B cell (primary cell): Measurements from ENCODE around the gene IDH2. TPM values are rescaled to one million over a fixed set of nuclear protein-coding genes. Genes with fewer than 3 reads are reported as not detected.

Experiments used
- ATAC-seq: fragments of 200-7000 bp; cut with Tn5 transposase; one replicate; pipeline ENCODE4 v1.10.0; 2021; ENCODE audit warnings: low read depth, mild to moderate bottlenecking, moderate number of reproducible peaks, moderate library complexity
- CTCF ChIA-PET: fragments of 350-600 bp; sonication (Branson Sonifier 250); formaldehyde crosslinking; loops from one replicate; lab custom pipeline; 2021; ENCODE audit warnings: antibody characterized with exemption, inconsistent platforms; lab: Charles Lee
- POLR2A ChIA-PET: fragments of 350-600 bp; sonication (Branson Sonifier 250); formaldehyde crosslinking; loops from one replicate; lab custom pipeline; 2021; ENCODE audit warnings: antibody characterized with exemption; lab: Charles Lee
- DNase-seq: peaks from one replicate; pipeline ENCODE4 v3.0.0; 2013
- H2AFZ ChIP-seq: 2 replicates; pipeline ENCODE4 v1.6.1; 2012; ENCODE audit warnings: mild to moderate bottlenecking, low read depth, low read length; ENCODE audit not compliant: insufficient read depth, poor library complexity, severe bottlenecking
- H3K27ac ChIP-seq, 2 donors: 1 replicate in 1 of 2; 2 replicates in 1 of 2; pipeline ENCODE4 v1.5.1; 2012 to 2013; ENCODE audit warnings: low read length in 2 of 2, mild to moderate bottlenecking in 2 of 2, moderate library complexity in 1 of 2
- H3K27me3 ChIP-seq, 4 experiments: fragments of 200-600 bp in 1 of 4; sonication (generic) in 1 of 4; replicated peaks in 1 of 4; 1 replicate in 2 of 4; 2 replicates in 2 of 4; pipeline versions ENCODE4 v1.6.1 to v1.7.0; 2013 to 2016; ENCODE audit warnings: low read length in 3 of 4, mild to moderate bottlenecking in 2 of 4, mixed read lengths in 1 of 4, moderate library complexity in 1 of 4; ENCODE audit not compliant: insufficient read depth in 4 of 4, control insufficient read depth in 3 of 4; ENCODE audit errors: control extremely low read depth in 1 of 4
- H3K36me3 ChIP-seq, 2 experiments: replicated peaks in 1 of 2; 1 replicate in 1 of 2; 2 replicates in 1 of 2; pipeline versions ENCODE4 v1.6.1 to v1.7.1; 2013; ENCODE audit warnings: low read length in 1 of 2; ENCODE audit not compliant: insufficient read depth in 2 of 2, control insufficient read depth in 1 of 2; ENCODE audit errors: control extremely low read depth in 1 of 2, extremely low read depth in 1 of 2
- H3K4me1 ChIP-seq, 2 donors: fragments of 200-600 bp in 1 of 2; sonication (generic) in 1 of 2; 1 replicate in 1 of 2; 2 replicates in 1 of 2; pipeline versions ENCODE4 v1.5.1 to v1.6.1; 2013 to 2017; ENCODE audit warnings: low read length in 2 of 2; ENCODE audit not compliant: control insufficient read depth in 2 of 2, insufficient read depth in 2 of 2
- H3K4me2 ChIP-seq: replicated peaks from 2 replicates; pipeline ENCODE3; 2012; ENCODE audit warnings: mild to moderate bottlenecking, low read depth, low read length; ENCODE audit not compliant: poor library complexity, severe bottlenecking
- H3K4me3 ChIP-seq, 5 experiments: fragments of 200-600 bp in 1 of 5; sonication (generic) in 1 of 5; 1 replicate in 3 of 5; 2 replicates in 2 of 5; pipeline versions ENCODE4 v1.5.1 to v1.7.0; 2011 to 2016; ENCODE audit warnings: low read length in 4 of 5, mild to moderate bottlenecking in 4 of 5, low read depth in 2 of 5, control low read depth in 1 of 5, moderate library complexity in 1 of 5; ENCODE audit not compliant: insufficient read depth in 1 of 5; ENCODE audit errors: control extremely low read depth in 1 of 5, extremely low read depth in 1 of 5
- H3K79me2 ChIP-seq: fragments of 200-600 bp; sonication (generic); one replicate; pipeline ENCODE4 v1.6.0; 2016; ENCODE audit warnings: low read length; ENCODE audit not compliant: control insufficient read depth, insufficient read depth
- H3K9ac ChIP-seq: fragments of 200-600 bp; sonication (generic); 2 replicates; pipeline ENCODE4 v1.6.1; 2017; ENCODE audit warnings: mild to moderate bottlenecking, low read length, moderate library complexity
- H3K9me3 ChIP-seq, 3 donors: one replicate each; pipeline versions ENCODE4 v1.6.1 to v1.7.1; 2013; ENCODE audit warnings: low read length in 2 of 3; ENCODE audit not compliant: control insufficient read depth in 2 of 3, insufficient read depth in 1 of 3; ENCODE audit errors: control extremely low read depth in 1 of 3
- H4K20me1 ChIP-seq: 2 replicates; pipeline ENCODE4 v1.6.0; 2012; ENCODE audit warnings: mild to moderate bottlenecking, low read length; ENCODE audit not compliant: insufficient read depth, control insufficient read depth, poor library complexity, severe bottlenecking
- H3K27ac Mint-ChIP-seq: one replicate; pipeline ENCODE4 v1.8.0; 2021; ENCODE audit warnings: mixed read lengths
- H3K27me3 Mint-ChIP-seq: one replicate; pipeline ENCODE4 v1.8.0; 2021; ENCODE audit warnings: mixed read lengths
- H3K4me1 Mint-ChIP-seq: one replicate; pipeline ENCODE4 v1.8.0; 2021; ENCODE audit warnings: mixed read lengths
- H3K4me3 Mint-ChIP-seq: one replicate; pipeline ENCODE4 v1.8.0; 2021; ENCODE audit warnings: mixed read lengths
- H3K9me3 Mint-ChIP-seq: one replicate; pipeline ENCODE4 v1.8.0; 2022; ENCODE audit warnings: mixed read lengths; ENCODE audit not compliant: insufficient read depth
- EZH2 ChIP-seq: IDR thresholded peaks from 2 replicates; pipeline ENCODE4 v1.6.1; 2012; ENCODE audit warnings: borderline replicate concordance, low read depth, mild to moderate bottlenecking, moderate library complexity, low read length; ENCODE audit not compliant: insufficient read depth, poor library complexity, severe bottlenecking
- WGBS: methylation state at CpG from one replicate; pipeline ENCODE4 v1.1.5; 2013; ENCODE audit warnings: missing lambda C conversion rate; ENCODE audit not compliant: insufficient coverage; 5-methylcytosine and 5-hydroxymethylcytosine counted together
- intact Hi-C: fragments of 100-400 bp; cut with micrococcal nuclease; formaldehyde crosslinking; loops from one replicate; pipeline ENCODE4 v1.10.0; 2022
- polyA plus RNA-seq: library from polyadenylated mRNA; depleted of rRNA; stranded (reverse); fragments of >200 nt; gene quantifications from 2 replicates; pipeline ENCODE4 v1.2.3, GENCODE V29; 2012
- total RNA-seq, 2 donors: library from RNA; stranded (reverse); fragments of 120-200 nt in 1 of 2; gene quantifications; 1 replicate in 1 of 2; 2 replicates in 1 of 2; pipeline versions ENCODE4 v1.2.3 to v1.2.4, GENCODE V29; 2013 to 2022
- TF ChIP-seq, protein P1 (sequence below): fragments of 200-600 bp; IDR thresholded peaks from one replicate; pipeline ENCODE4 v1.8.0; 2022; ENCODE audit warnings: antibody characterized with exemption, mild to moderate bottlenecking

Gene IDH2
- total and polyA plus RNA-seq, 2 donors (not counting 1 experiment from before 2014, with no cell fraction given), result 30.7 to 35.8 TPM

GRCh38 chr15:90119367-90119766, 17.1 kb upstream of the IDH2 start:
- Histone ChIP-seq H3K79me2 (no peaks in the 10 kb centered on the region), H3K27me3 (no peaks in the 10 kb centered on the region), H3K4me3 (no peak overlapping the region), H3K9me3 (peaks cover 0 to 9% (median 6%) of the 10 kb centered on the region in 3 donors), H3K27ac (no peak overlapping the region), H3K4me1 (no peaks in the 10 kb centered on the region), H3K4me2 (no peak overlapping the region), H3K36me3 (no peaks in the 10 kb centered on the region), H3K9ac (no peak overlapping the region), H4K20me1 (no peaks in the 10 kb centered on the region), H2AFZ (no peak overlapping the region)
- Mint-ChIP-seq H3K9me3 (peaks cover 3% of the 10 kb centered on the region), H3K27me3 (peaks cover 3% of the 10 kb centered on the region), H3K4me1 (no peaks in the 10 kb centered on the region), H3K27ac (no peak overlapping the region), H3K4me3 (no peak overlapping the region)
- DNase-seq, result no peak
- ATAC-seq, result no peak
- CTCF ChIA-PET, result no interaction called here
- TF ChIP-seq, protein P1, sequence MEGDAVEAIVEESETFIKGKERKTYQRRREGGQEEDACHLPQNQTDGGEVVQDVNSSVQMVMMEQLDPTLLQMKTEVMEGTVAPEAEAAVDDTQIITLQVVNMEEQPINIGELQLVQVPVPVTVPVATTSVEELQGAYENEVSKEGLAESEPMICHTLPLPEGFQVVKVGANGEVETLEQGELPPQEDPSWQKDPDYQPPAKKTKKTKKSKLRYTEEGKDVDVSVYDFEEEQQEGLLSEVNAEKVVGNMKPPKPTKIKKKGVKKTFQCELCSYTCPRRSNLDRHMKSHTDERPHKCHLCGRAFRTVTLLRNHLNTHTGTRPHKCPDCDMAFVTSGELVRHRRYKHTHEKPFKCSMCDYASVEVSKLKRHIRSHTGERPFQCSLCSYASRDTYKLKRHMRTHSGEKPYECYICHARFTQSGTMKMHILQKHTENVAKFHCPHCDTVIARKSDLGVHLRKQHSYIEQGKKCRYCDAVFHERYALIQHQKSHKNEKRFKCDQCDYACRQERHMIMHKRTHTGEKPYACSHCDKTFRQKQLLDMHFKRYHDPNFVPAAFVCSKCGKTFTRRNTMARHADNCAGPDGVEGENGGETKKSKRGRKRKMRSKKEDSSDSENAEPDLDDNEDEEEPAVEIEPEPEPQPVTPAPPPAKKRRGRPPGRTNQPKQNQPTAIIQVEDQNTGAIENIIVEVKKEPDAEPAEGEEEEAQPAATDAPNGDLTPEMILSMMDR, result no peak
- no peak for TF ChIP-seq EZH2
- POLR2A ChIA-PET, result no interaction called here
- intact Hi-C loops, result no loop called here

DNA sequence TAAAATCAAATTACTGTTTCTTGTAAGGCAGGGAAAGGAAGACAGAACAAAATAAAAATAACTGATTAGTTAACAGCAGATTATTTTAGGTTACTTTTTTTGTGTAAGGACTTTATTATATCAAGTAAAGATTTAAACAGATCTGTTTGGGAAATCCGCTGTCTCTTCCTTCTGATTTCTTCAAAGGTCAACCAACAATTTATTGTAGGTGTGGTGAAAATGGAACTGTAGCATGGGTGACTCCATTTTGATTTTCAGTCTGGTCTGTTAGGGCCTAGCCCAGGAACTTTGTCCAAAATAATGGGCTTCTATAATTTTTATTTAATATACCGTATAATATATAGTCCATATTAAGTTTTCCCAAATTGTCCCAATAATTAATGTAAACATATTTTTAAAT, 13.5 kb upstream of the IDH2 start:
- WGBS, result no CpG with 5 or more reads among the region's 2 CpGs
- ATAC-seq (no peak), DNase-seq (no peak)
- H3K9ac ChIP-seq, result no peak overlapping the region
- H3K27ac ChIP-seq, result no peak overlapping the region
- H3K9me3 ChIP-seq, result peaks cover 0 to 15% (median 13%) of the 10 kb centered on the region in 3 donors
- H3K36me3 ChIP-seq, result no peaks in the 10 kb centered on the region
- intact Hi-C loops, result no loop called here
- H3K4me3 Mint-ChIP-seq, result no peak overlapping the region
- peaks cover 5% of the 10 kb centered on the region for H3K9me3 Mint-ChIP-seq
- TF ChIP-seq, protein P1, result no peak
- no peak for TF ChIP-seq EZH2
- H3K4me3 ChIP-seq, result no peak overlapping the region
- no peak overlapping the region for H3K27ac Mint-ChIP-seq
- no peaks in the 10 kb centered on the region for H3K4me1 ChIP-seq
- ChIA-PET CTCF (no interaction called here), POLR2A (no interaction called here)
- no peak overlapping the region for H2AFZ ChIP-seq
- peaks cover 3% of the 10 kb centered on the region for H3K27me3 Mint-ChIP-seq
- no peaks in the 10 kb centered on the region for H3K27me3 ChIP-seq
- no peaks in the 10 kb centered on the region for H4K20me1 ChIP-seq
- H3K4me2 ChIP-seq, result no peak overlapping the region
- no peaks in the 10 kb centered on the region for H3K4me1 Mint-ChIP-seq
- no peaks in the 10 kb centered on the region for H3K79me2 ChIP-seq
